ENCODE data around the gene SLC9B1. TPM values are rescaled to one million over a fixed set of nuclear protein-coding genes. Genes with fewer than 3 reads are reported as not detected.

The SLC9B1 gene
- total RNA-seq, 2 experiments from 2014 or later, result 3.6 to 3.7 TPM

DNA sequence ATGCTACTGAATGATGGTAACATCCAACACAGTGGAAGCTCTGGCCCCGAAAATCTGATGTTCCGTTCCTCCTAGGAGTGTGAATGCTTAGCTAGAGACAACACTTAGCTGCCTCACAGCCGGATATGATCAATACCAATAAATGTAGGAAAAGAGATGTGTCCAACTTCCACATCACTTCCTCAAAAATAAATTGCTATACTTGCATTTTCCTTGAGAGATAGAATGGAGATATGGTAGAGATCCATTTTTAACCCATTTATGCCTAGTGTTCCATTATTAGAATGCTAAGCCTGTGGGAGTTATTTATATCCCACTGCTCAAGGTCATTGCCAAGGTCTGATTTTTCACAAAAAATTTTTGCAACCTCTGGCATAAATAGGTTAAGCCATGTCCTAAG is 5.5 kb upstream of the SLC9B1 start:
- H3K4me3 ChIP-seq (ENCODE audit: low read length), result no peak overlapping the region
- POLR2A ChIA-PET, result no interaction called here
- H3K27ac Mint-ChIP-seq, result no peak overlapping the region
- no peak for TF ChIP-seq CTCF (IDR thresholded peaks at IDR 0.05)
- H3K27me3 ChIP-seq (ENCODE audit: control insufficient read depth in 1 of 2, insufficient read depth in 2 of 2, low read length in 2 of 2), result no peaks in the 10 kb centered on the region
- CTCF ChIA-PET, result no interaction called here
- no peak overlapping the region for H3K4me3 Mint-ChIP-seq
- H3K36me3 Mint-ChIP-seq (ENCODE audit: low read depth), result peaks cover 5% of the 10 kb centered on the region
- peaks cover 4% of the 10 kb centered on the region for H3K36me3 ChIP-seq (ENCODE audit: insufficient read depth, low read length)
- H3K4me1 Mint-ChIP-seq (ENCODE audit: low read depth), result peaks cover 4% of the 10 kb centered on the region
- ATAC-seq (ENCODE audit: poor library complexity) (no peak), DNase-seq (no peak)
- no peaks in the 10 kb centered on the region for H3K9me3 ChIP-seq (ENCODE audit: control insufficient read depth in 1 of 2, insufficient read depth in 1 of 2, low read length in 2 of 2)
- no peaks in the 10 kb centered on the region for H3K9me3 Mint-ChIP-seq
- peaks cover 7% of the 10 kb centered on the region for H3K4me1 ChIP-seq (ENCODE audit: insufficient read depth, low read length)
- no peak overlapping the region for H3K27ac ChIP-seq (ENCODE audit: low read depth in 1 of 2, low read length in 2 of 2)
- H3K27me3 Mint-ChIP-seq, result no peaks in the 10 kb centered on the region
- intact Hi-C loops (cut with DNase I, micrococcal nuclease), result loop anchor here in 1 of 2 experiments (5.0 kb wide), 3 partner anchors 52 to 263 kb away; partner anchors contain the start of genes BDH2, MANBA and SLC9B2

DNA sequence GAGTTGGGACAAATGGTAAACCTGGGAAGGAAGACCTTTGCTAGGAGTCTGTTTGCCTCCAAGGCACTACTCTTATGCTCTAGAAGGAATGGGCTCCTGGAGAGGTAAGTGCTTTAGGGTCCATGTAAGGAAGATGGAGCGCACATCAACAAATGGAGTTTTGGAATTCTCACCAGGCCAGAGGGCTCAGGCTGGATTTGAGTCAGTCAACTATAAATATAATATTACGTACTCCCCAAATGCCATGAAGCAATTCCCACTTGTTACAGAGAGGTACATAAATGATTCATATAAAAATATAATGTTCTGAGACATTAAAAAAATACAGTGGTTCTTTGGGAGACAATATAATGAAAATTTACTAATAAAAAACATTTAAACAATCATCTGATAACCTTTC is 1.6 kb upstream of the SLC9B1 start:
- H3K4me1 ChIP-seq (ENCODE audit: insufficient read depth, low read length), result peaks cover 22% of the 10 kb centered on the region
- ChIA-PET POLR2A (no interaction called here), CTCF (no interaction called here)
- Mint-ChIP-seq H3K27ac (peak overlapping the region; percentile 99), H3K27me3 (no peaks in the 10 kb centered on the region), H3K4me3 (peak overlapping the region; percentile 32), H3K9me3 (no peaks in the 10 kb centered on the region), H3K36me3 (ENCODE audit: low read depth) (peaks cover 4% of the 10 kb centered on the region), H3K4me1 (ENCODE audit: low read depth) (peaks cover 25% of the 10 kb centered on the region)
- no peak overlapping the region for H3K27ac ChIP-seq (ENCODE audit: low read depth in 1 of 2, low read length in 2 of 2)
- intact Hi-C loops (cut with DNase I, micrococcal nuclease), result loop anchor here in 1 of 2 experiments (5.0 kb wide), 3 partner anchors 56 to 259 kb away; partner anchors contain the start of genes BDH2, MANBA and SLC9B2
- DNase-seq, result no peak
- no peak overlapping the region for H3K4me3 ChIP-seq (ENCODE audit: low read length)
- no peaks in the 10 kb centered on the region for H3K36me3 ChIP-seq (ENCODE audit: insufficient read depth, low read length)
- no peaks in the 10 kb centered on the region for H3K27me3 ChIP-seq (ENCODE audit: control insufficient read depth in 1 of 2, insufficient read depth in 2 of 2, low read length in 2 of 2)
- TF ChIP-seq CTCF (IDR thresholded peaks at IDR 0.05), result no peak
- no peak for ATAC-seq (ENCODE audit: poor library complexity)
- H3K9me3 ChIP-seq (ENCODE audit: control insufficient read depth in 1 of 2, insufficient read depth in 1 of 2, low read length in 2 of 2), result no peaks in the 10 kb centered on the region

DNA sequence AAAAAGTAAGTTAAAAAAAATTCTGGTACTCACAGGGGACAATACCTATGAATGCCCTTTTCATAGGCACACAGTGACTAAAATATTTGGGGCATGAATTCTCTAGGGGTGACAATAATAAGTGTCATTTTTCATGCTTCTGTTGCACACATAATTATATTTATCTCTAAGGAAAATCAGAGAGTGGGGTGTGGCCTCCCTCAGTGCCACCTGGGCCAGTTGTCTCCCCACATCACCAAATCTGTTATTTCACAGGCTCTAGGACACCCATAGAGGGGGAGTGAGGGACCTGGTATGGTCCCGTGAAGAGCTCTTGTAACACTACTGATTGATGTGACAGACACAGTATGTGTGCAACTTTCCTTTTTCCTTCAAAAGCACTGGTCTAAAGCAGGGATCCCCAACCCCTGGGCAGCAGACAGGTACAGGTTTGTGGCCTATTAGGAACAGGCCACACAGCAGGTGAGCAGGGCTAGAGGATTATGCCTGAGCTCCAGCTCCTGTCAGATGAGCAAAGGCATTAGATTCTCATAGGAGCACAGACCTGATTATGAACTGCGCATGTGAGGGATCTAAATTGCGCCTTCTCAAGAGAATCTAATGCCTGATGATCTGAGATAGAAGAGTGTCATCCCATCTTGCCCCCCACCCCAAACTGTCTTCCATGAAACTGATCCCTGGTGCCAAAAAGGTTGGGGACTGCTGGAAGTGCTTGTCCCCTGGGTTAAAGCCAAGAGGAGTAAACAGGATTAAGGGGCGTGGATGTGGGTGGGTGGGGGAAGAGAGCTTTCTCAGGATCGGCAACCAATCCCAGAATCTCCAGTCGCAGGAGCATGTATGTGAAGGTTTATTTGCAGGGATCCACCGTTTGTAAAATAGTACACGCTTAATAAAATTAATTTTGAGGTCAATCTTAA is 856 bp downstream of the SLC9B1 start:
- Mint-ChIP-seq H3K36me3 (ENCODE audit: low read depth) (peaks cover 4% of the 10 kb centered on the region), H3K27me3 (no peaks in the 10 kb centered on the region), H3K4me1 (ENCODE audit: low read depth) (peaks cover 25% of the 10 kb centered on the region), H3K9me3 (no peaks in the 10 kb centered on the region), H3K4me3 (peak overlapping the region; percentile 91), H3K27ac (peak overlapping the region; percentile 99)
- H3K4me3 ChIP-seq (ENCODE audit: low read length), result peak overlapping the region; percentile 64
- CTCF ChIA-PET, result interaction anchor here (0.9 to 1.0 kb wide), 2 partner anchors 9 to 398 kb away, joined by 3 to 4 read pairs; no protein-coding TSS in a partner anchor
- POLR2A ChIA-PET, result interaction anchor here (0.6 to 2.1 kb wide), 5 partner anchors 150 to 588 kb away, joined by 3 to 9 read pairs (median 4); partner anchors contain the start of genes CISD2 and UBE2D3
- peaks cover 22% of the 10 kb centered on the region for H3K4me1 ChIP-seq (ENCODE audit: insufficient read depth, low read length)
- H3K9me3 ChIP-seq (ENCODE audit: control insufficient read depth in 1 of 2, insufficient read depth in 1 of 2, low read length in 2 of 2), result no peaks in the 10 kb centered on the region
- DNase-seq (peak in 4 of 14 experiments; percentile 3 to 27 (median 16)), ATAC-seq (ENCODE audit: poor library complexity) (no peak)
- H3K36me3 ChIP-seq (ENCODE audit: insufficient read depth, low read length), result no peaks in the 10 kb centered on the region
- H3K27me3 ChIP-seq (ENCODE audit: control insufficient read depth in 1 of 2, insufficient read depth in 2 of 2, low read length in 2 of 2), result no peaks in the 10 kb centered on the region
- no peak for TF ChIP-seq CTCF (IDR thresholded peaks at IDR 0.05)
- intact Hi-C loops (cut with DNase I, micrococcal nuclease), result loop anchor here (1.0 to 5.0 kb wide), 5 partner anchors 58 to 676 kb away; partner anchors contain the start of genes UBE2D3 (in 2 of the 2) and SLC9B2 (in 1 of the 2)
- peak overlapping the region; percentile 65 to 94 for H3K27ac ChIP-seq (ENCODE audit: low read depth in 1 of 2, low read length in 2 of 2)
